LNCAP (cell line): ENCODE measurements around the gene NARF.

Experiments used
- TF ChIP-seq, protein P1 (sequence below): fragments of 450-650 bp; IDR thresholded peaks from 2 replicates; pipeline ENCODE4 v1.5.1; 2017; ENCODE audit warnings: mild to moderate bottlenecking

The NARF gene

DNA sequence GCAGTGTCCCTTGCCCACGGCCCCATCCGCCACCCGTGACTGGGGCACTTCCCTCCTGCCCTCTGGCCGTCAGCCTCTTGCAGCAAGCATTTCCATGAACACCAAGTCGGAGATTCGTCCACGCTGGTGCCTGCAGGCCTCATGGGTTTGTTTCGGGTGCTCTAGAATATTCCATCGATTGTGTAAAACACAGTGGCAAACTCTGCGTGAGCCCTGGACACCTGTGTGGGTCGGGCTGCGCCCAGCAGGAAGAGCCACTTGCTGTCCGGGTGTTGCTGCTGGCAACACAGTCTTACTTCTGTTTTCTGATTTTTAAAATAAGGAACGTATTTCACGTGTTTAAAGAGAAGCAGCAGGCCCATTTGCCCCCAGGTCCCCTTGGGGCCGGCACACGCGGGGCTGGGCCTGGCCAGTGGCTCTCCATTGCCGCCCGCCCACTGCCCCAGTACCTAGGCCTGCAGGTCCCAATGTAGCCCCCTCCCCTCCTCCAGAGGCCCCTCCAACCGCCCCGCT, 18.0 kb upstream of the NARF start:
- TF ChIP-seq, protein P1, sequence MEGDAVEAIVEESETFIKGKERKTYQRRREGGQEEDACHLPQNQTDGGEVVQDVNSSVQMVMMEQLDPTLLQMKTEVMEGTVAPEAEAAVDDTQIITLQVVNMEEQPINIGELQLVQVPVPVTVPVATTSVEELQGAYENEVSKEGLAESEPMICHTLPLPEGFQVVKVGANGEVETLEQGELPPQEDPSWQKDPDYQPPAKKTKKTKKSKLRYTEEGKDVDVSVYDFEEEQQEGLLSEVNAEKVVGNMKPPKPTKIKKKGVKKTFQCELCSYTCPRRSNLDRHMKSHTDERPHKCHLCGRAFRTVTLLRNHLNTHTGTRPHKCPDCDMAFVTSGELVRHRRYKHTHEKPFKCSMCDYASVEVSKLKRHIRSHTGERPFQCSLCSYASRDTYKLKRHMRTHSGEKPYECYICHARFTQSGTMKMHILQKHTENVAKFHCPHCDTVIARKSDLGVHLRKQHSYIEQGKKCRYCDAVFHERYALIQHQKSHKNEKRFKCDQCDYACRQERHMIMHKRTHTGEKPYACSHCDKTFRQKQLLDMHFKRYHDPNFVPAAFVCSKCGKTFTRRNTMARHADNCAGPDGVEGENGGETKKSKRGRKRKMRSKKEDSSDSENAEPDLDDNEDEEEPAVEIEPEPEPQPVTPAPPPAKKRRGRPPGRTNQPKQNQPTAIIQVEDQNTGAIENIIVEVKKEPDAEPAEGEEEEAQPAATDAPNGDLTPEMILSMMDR: no peak

DNA sequence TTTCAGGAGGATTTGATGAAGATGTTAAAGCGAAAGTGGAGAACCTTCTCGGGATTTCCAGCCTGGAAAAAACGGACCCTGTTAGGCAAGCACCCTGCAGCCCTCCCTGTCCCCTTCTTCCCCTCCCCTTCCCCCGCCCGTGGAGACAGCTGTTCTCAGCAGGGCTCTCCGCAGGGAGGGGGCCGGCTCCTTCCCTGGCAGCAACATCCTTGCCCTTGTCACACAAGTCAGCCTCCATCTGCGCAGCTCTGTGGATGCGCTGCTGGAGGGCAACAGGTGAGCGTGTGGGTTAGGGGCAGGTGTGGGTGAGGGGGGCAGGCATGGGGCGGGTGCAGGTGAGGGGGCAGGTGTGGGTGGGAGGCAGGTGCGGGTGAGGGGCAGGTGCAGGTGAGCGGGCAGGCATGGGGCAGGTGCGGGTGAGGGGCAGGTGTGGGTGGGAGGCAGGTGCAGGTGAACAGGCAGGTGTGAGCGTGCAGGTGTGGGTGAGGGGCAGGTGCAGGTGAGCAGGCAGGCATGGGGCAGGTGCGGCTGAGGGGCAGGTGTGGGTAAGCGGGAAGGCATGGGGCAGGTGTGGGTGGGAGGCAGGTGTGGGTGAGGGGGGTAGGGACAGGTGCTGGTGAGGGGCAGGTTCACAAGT, 17.4 kb upstream of the NARF start:
- TF ChIP-seq, protein P1: no peak

DNA sequence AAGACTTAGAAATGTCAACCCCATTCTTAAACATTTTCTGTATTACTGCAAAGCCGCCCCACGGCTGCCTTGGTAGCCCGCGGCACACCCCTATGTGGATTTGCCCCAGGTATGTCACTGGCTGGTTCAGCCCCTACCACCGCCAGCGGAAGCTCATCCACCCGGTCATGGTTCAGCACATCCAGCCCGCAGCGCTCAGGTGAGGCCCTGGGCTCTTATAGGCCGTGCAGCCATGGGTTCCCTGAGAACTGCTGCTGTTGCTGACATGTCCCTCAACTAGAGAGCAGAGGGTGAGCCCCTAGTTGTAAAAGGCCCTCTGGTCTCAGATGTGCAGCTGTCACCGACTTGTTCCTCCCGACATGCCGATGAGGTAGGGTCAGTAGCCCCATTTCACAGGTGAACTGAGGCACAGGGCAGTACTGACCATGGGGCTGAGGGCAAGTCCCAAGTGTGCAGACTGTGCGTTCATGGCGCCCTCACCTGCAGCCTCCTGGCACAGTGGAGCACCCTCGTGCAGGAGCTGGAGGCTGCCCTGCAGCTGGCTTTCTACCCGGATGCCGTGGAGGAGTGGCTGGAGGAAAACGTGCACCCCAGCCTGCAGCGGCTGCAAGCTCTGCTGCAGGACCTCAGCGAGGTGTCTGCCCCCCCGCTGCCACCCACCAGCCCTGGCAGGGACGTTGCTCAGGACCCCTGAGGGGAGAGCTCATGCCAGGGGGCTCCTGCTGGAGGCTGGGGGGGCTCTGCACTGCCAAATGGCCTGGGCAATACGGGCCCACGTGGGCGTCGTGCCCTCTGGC, 16.7 kb upstream of the NARF start:
- TF ChIP-seq, protein P1: no peak

DNA sequence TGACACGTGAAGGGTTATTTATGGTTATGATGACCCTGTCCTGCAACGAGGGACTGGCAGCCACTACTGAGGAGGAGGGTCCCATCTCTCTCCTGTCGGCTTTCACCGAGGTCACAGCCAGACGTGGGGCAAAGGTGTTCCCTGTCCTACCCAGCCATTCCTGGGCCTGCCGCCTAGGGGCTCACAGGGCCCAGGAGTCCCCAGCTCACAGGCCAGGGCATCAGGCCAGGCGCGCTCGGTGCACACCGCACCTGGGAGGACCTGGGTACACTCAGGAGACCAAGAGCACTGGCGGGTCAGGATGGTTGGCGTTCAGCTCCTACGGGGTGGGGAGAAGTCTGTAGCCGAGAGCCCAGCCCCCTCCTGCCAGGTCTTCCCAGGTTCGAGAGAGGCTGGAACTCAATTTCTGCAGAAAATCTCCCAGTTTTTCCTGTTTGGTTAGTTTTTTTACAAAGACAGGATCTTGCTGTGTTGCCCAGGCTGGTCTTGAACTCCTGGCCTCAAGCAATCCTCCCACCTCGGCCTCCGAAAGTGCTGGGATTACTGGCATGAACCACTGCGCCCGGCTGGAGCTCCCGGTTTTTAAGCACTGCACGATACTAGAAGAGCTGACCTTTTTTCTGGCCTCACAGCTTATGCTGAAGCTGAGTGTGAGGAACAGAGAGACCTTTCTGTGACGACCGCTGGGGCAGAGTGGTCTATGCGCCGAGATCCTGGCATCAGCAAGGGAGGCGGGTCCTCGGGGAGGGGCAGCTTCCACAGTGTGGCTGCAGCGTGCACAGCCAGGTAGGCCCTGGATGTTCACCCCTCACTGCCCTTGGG, 15.7 kb upstream of the NARF start:
- TF ChIP-seq, protein P1: no peak

DNA sequence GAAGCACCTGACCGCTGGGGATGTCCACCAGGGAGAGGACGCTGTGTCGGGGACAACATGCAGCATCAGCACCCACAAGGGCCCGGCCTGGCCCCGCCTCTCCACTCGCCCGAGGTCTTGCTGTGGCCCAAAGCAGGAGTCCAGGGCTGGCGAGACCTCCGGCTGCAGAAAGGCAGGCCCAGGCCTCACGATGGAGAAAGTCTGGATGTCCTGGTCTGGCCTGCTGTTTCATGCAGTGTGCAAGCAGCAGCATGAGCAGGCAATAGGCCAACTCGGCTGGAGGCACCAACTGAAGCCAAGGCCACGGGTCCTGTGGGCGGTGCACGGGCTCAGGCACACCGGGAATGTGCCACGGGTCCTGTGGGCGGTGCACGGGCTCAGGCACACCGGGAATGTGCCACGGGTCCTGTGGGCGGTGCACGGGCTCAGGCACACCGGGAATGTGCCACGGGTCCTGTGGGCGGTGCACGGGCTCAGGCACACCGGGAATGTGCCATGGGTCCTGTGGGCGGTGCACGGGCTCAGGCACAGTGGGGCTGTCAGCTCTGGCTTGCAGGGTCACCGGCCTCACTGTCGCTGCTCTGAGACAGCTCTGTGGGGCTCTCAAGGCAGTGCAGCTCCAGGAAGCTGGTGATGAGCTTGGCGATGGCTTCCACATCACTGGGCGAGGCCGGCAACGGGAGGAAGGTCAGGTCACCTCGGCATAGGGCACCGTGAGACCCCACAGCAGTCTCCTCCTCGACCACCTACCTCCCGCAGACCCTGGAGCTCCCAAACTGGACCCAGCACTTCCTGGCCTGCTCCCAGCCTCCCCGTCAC, 14.9 kb upstream of the NARF start:
- TF ChIP-seq, protein P1: no peak

DNA sequence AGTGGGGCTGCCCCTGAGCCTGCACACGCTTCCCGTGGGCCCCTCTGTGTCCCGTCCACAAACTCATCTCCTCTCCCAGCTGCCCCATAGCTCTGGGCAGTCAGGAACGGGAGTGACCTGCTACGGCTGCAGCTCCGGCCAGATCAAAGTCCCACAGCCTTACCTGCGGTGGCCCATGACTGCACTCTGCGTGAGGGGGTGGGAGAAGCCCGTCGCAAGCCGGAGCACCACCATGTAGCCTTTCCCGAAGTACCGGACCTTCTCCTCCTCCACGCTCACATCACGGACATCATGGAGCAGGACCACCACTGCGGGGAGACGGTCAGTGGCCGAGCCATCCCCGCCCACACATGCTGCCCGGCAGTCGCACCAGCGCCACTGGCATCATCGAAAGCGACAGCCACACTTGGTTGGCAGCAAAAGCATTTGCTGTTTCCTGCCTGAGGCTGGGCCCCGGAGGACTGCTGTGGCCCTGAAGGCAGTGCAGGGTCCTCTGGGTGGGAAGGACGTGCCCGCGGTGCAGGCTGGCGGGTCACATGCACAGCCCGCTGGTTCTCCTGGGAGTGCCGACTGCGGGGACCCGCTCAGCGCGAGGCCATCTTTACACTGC, 14.2 kb upstream of the NARF start:
- TF ChIP-seq, protein P1: no peak
